Liver (tissue), 9 donors: ENCODE results near the gene VAPA. TPM values are rescaled to one million over a fixed set of nuclear protein-coding genes. Genes with fewer than 3 reads are reported as not detected.

Experiments used
- DNase-seq: peaks from one replicate; pipeline ENCODE4 v3.0.0-alpha.2; 2017; ENCODE audit warnings: low spot score
- H3K27ac ChIP-seq, 2 donors: one replicate each; pipeline ENCODE4 v1.7.0; 2013; ENCODE audit warnings: inconsistent platforms in 2 of 2, low read length in 2 of 2, control low read depth in 1 of 2, low read depth in 1 of 2, mild to moderate bottlenecking in 1 of 2
- H3K27me3 ChIP-seq, 4 donors: one replicate each; pipeline versions ENCODE4 v1.6.1 to v1.7.0; 2013; ENCODE audit warnings: low read length in 3 of 4, inconsistent platforms in 1 of 4, mild to moderate bottlenecking in 1 of 4, moderate library complexity in 1 of 4; ENCODE audit not compliant: control insufficient read depth in 4 of 4, insufficient read depth in 4 of 4
- H3K36me3 ChIP-seq, 4 donors: one replicate each; pipeline versions ENCODE4 v1.6.1 to v1.7.0; 2013; ENCODE audit warnings: low read length in 3 of 4, mild to moderate bottlenecking in 3 of 4, low read depth in 1 of 4, moderate library complexity in 1 of 4; ENCODE audit not compliant: control insufficient read depth in 4 of 4, insufficient read depth in 3 of 4
- H3K4me1 ChIP-seq, 4 donors: one replicate each; pipeline versions ENCODE4 v1.6.1 to v1.7.0; 2013; ENCODE audit warnings: low read length in 3 of 4, mild to moderate bottlenecking in 3 of 4, moderate library complexity in 1 of 4; ENCODE audit not compliant: control insufficient read depth in 4 of 4, insufficient read depth in 4 of 4
- H3K4me3 ChIP-seq, 3 donors: one replicate each; pipeline versions ENCODE4 v1.6.1 to v1.7.0; 2013; ENCODE audit warnings: low read length in 3 of 3, control low read depth in 1 of 3, low read depth in 1 of 3, mild to moderate bottlenecking in 1 of 3
- H3K9ac ChIP-seq, 2 donors: one replicate each; pipeline ENCODE4 v1.7.0; 2013; ENCODE audit warnings: low read length in 2 of 2, mild to moderate bottlenecking in 2 of 2, moderate library complexity in 2 of 2, control low read depth in 1 of 2, low read depth in 1 of 2
- H3K9me3 ChIP-seq, 4 donors: one replicate each; pipeline versions ENCODE4 v1.6.1 to v1.7.0; 2013; ENCODE audit warnings: low read length in 3 of 4; ENCODE audit not compliant: control insufficient read depth in 4 of 4
- EGR1 ChIP-seq, 2 donors: IDR thresholded peaks; 2 replicates each; pipeline ENCODE4 v1.6.1; 2016 to 2018; ENCODE audit warnings: antibody characterized with exemption in 2 of 2, low read depth in 2 of 2
- FOXA1 ChIP-seq: IDR thresholded peaks from 2 replicates; pipeline ENCODE4 v1.6.1; 2016; ENCODE audit warnings: antibody characterized with exemption
- FOXA2 ChIP-seq: IDR thresholded peaks from 2 replicates; pipeline ENCODE4 v1.6.1; 2016; ENCODE audit warnings: antibody characterized with exemption
- HNF4A ChIP-seq, 2 donors: conservative IDR thresholded peaks; 2 replicates each; pipeline ENCODE4 v1.6.1; 2016; ENCODE audit warnings: antibody characterized with exemption in 2 of 2, mild to moderate bottlenecking in 2 of 2
- HNF4G ChIP-seq: IDR thresholded peaks from 2 replicates; pipeline ENCODE4 v1.6.1; 2016; ENCODE audit warnings: antibody characterized with exemption
- JUND ChIP-seq, 2 donors: IDR thresholded peaks; 2 replicates each; pipeline ENCODE4 v1.6.1; 2016; ENCODE audit warnings: antibody characterized with exemption in 2 of 2
- MAX ChIP-seq: IDR thresholded peaks from 2 replicates; pipeline ENCODE4 v1.6.1; 2016; ENCODE audit warnings: antibody characterized with exemption
- NR2F2 ChIP-seq: IDR thresholded peaks from 2 replicates; pipeline ENCODE4 v1.6.1; 2016; ENCODE audit warnings: antibody characterized with exemption
- RAD21 ChIP-seq, 2 donors: IDR thresholded peaks; 2 replicates each; pipeline ENCODE4 v1.6.1; 2016; ENCODE audit warnings: antibody characterized with exemption in 2 of 2, mild to moderate bottlenecking in 2 of 2
- RXRA ChIP-seq, 2 donors: IDR thresholded peaks; 2 replicates each; pipeline ENCODE4 v1.6.1; 2017 to 2018; ENCODE audit warnings: antibody characterized with exemption in 2 of 2, mild to moderate bottlenecking in 1 of 2
- TAF1 ChIP-seq: conservative IDR thresholded peaks from 2 replicates; pipeline ENCODE4 v1.6.1; 2016; ENCODE audit warnings: antibody characterized with exemption, mild to moderate bottlenecking
- YY1 ChIP-seq: IDR thresholded peaks from 2 replicates; pipeline ENCODE4 v1.6.1; 2016; ENCODE audit warnings: antibody characterized with exemption, mild to moderate bottlenecking
- WGBS: extraction: QIAGEN DNeasy Blood & Tissue Kit; methylation state at CpG from one replicate; pipeline ENCODE4 v1.1.7; 2013; 5-methylcytosine and 5-hydroxymethylcytosine counted together
- polyA plus RNA-seq, 2 donors: library from polyadenylated mRNA; stranded (reverse) in 1 of 2; unstranded in 1 of 2; fragments of 200-250 nt in 1 of 2; fragments of >200 nt in 1 of 2; fragmentation: Nextera tagmentation in 1 of 2; extraction: Ambion mirVana in 1 of 2; gene quantifications; one replicate each; pipeline versions ENCODE4 v1.2.1 to v1.2.3, GENCODE V29; 2013 to 2015
- total RNA-seq, 2 donors: library from RNA; depleted of rRNA; stranded (reverse); fragments of >200 nt; gene quantifications; one replicate each; pipeline ENCODE4 v1.2.3, GENCODE V29; 2014
- TF ChIP-seq, protein P1 (sequence below): fragments of 150-350 bp; IDR thresholded peaks from 2 replicates; pipeline ENCODE4 v1.5.1; 2017; ENCODE audit warnings: improper control_type of control experiment, low read depth, low read length; ENCODE audit not compliant: missing input control
- TF ChIP-seq, protein P2 (sequence below): IDR thresholded peaks from 2 replicates; pipeline ENCODE4 v1.6.1; 2016; ENCODE audit warnings: antibody characterized with exemption
- TF ChIP-seq, protein P3 (sequence below): IDR thresholded peaks from 2 replicates; pipeline ENCODE4 v1.6.1; 2016; ENCODE audit warnings: antibody characterized with exemption, mild to moderate bottlenecking
- donor health status: healthy.
- donor health status: healthy.
- donor health status: healthy.
- donor health status: healthy.
- donor health status: healthy.

The VAPA gene
- total and polyA plus RNA-seq, 4 donors = 80.7 to 114 (median 91.0) TPM

GRCh38 chr18:9867071-9867594 is 46.7 kb upstream of the VAPA start:
- Histone ChIP-seq H3K27ac (no peak overlapping the region), H3K9me3 (peaks cover 0 to 3% (median 3%) of the 10 kb centered on the region in 4 donors), H3K9ac (no peak overlapping the region), H3K4me1 (no peaks in the 10 kb centered on the region), H3K27me3 (no peaks in the 10 kb centered on the region), H3K36me3 (no peaks in the 10 kb centered on the region), H3K4me3 (no peak overlapping the region)
- WGBS = 83% methylated on average over 4 of the region's 4 CpGs
- TF ChIP-seq YY1 (no peak), FOXA2 (no peak), RXRA (IDR thresholded peaks at IDR 0.05) (no peak), HNF4A (conservative IDR thresholded peaks at IDR 0.05) (no peak), NR2F2 (no peak), FOXA1 (no peak), JUND (IDR thresholded peaks at IDR 0.05) (no peak), TAF1 (no peak), RAD21 (IDR thresholded peaks at IDR 0.05) (no peak), HNF4G (no peak), EGR1 (IDR thresholded peaks at IDR 0.05; ENCODE audit: low read depth in 2 of 2) (no peak), MAX (no peak)
- TF ChIP-seq, protein P1, sequence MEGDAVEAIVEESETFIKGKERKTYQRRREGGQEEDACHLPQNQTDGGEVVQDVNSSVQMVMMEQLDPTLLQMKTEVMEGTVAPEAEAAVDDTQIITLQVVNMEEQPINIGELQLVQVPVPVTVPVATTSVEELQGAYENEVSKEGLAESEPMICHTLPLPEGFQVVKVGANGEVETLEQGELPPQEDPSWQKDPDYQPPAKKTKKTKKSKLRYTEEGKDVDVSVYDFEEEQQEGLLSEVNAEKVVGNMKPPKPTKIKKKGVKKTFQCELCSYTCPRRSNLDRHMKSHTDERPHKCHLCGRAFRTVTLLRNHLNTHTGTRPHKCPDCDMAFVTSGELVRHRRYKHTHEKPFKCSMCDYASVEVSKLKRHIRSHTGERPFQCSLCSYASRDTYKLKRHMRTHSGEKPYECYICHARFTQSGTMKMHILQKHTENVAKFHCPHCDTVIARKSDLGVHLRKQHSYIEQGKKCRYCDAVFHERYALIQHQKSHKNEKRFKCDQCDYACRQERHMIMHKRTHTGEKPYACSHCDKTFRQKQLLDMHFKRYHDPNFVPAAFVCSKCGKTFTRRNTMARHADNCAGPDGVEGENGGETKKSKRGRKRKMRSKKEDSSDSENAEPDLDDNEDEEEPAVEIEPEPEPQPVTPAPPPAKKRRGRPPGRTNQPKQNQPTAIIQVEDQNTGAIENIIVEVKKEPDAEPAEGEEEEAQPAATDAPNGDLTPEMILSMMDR = no peak
- TF ChIP-seq, protein P2, sequence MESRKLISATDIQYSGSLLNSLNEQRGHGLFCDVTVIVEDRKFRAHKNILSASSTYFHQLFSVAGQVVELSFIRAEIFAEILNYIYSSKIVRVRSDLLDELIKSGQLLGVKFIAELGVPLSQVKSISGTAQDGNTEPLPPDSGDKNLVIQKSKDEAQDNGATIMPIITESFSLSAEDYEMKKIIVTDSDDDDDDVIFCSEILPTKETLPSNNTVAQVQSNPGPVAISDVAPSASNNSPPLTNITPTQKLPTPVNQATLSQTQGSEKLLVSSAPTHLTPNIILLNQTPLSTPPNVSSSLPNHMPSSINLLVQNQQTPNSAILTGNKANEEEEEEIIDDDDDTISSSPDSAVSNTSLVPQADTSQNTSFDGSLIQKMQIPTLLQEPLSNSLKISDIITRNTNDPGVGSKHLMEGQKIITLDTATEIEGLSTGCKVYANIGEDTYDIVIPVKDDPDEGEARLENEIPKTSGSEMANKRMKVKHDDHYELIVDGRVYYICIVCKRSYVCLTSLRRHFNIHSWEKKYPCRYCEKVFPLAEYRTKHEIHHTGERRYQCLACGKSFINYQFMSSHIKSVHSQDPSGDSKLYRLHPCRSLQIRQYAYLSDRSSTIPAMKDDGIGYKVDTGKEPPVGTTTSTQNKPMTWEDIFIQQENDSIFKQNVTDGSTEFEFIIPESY = no peak
- TF ChIP-seq, protein P3, sequence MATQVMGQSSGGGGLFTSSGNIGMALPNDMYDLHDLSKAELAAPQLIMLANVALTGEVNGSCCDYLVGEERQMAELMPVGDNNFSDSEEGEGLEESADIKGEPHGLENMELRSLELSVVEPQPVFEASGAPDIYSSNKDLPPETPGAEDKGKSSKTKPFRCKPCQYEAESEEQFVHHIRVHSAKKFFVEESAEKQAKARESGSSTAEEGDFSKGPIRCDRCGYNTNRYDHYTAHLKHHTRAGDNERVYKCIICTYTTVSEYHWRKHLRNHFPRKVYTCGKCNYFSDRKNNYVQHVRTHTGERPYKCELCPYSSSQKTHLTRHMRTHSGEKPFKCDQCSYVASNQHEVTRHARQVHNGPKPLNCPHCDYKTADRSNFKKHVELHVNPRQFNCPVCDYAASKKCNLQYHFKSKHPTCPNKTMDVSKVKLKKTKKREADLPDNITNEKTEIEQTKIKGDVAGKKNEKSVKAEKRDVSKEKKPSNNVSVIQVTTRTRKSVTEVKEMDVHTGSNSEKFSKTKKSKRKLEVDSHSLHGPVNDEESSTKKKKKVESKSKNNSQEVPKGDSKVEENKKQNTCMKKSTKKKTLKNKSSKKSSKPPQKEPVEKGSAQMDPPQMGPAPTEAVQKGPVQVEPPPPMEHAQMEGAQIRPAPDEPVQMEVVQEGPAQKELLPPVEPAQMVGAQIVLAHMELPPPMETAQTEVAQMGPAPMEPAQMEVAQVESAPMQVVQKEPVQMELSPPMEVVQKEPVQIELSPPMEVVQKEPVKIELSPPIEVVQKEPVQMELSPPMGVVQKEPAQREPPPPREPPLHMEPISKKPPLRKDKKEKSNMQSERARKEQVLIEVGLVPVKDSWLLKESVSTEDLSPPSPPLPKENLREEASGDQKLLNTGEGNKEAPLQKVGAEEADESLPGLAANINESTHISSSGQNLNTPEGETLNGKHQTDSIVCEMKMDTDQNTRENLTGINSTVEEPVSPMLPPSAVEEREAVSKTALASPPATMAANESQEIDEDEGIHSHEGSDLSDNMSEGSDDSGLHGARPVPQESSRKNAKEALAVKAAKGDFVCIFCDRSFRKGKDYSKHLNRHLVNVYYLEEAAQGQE = no peak
- DNase-seq = no peak
